ENCODE data around the gene ATF7.
"Not testable (repeated sequence)": the region's sequence is repeated elsewhere in the genome, so short reads cannot be mapped to it uniquely, and the experiment has no call there.

Gene ATF7

GRCh38 chr12:53627919-53628318 is 1.7 kb upstream of the ATF7 start:
- no peak for DNase-seq (ENCODE audit: low read depth)

GRCh38 chr12:53626702-53627169 is 554 bp upstream of the ATF7 start:
- no peak for DNase-seq (ENCODE audit: low read depth)

DNA sequence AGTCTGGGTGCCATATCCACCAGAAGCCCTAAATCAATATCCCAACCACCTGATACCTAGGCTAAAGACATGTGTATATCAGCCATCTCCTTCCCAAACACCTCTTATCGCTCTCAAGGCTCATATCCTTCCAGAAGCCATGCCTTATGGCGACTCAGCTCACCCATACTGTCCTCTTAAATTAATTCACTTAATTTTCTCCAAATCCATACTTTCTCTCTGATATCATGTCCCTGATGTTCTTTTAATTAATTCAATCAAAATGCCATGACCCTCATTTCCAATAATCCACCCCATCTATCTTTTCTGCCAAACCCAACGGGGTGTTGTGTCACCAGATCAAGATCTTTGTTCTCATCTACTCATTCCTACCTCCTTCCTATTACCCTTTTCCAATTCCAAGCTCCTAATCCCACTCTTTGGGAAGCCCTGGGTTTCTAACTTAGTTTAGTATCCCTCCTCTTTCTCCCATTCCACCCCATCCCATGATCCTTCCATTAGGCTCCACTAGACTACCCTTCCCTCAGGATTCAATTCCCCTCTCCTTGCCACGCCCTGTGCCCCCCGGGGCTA is 723 bp downstream of the ATF7 start:
- no peak for DNase-seq (ENCODE audit: low read depth)

GRCh38 chr12:53624956-53625355 is 1.2 kb downstream of the ATF7 start:
- DNase-seq (ENCODE audit: low read depth), result peak; percentile 9

DNA sequence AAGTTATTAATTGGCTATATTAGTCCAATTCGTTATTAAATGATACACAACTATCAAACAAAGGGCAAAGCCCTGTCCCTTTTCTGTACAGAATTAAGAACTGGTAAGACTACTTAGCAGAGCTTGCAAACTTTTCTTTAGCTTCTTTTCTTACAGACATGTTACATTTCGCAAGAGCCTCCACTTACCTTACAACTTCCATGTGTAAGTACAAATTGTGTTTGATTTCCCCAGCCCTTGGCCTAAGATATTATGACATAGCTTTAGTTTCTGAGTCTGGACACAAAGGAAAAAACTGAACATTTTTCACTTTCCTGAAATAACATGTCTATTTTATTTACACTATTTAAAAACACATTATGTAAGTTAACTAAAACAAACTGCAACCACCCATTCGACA is 1.7 kb downstream of the ATF7 start:
- DNase-seq (ENCODE audit: low read depth), result peak; percentile 67

DNA sequence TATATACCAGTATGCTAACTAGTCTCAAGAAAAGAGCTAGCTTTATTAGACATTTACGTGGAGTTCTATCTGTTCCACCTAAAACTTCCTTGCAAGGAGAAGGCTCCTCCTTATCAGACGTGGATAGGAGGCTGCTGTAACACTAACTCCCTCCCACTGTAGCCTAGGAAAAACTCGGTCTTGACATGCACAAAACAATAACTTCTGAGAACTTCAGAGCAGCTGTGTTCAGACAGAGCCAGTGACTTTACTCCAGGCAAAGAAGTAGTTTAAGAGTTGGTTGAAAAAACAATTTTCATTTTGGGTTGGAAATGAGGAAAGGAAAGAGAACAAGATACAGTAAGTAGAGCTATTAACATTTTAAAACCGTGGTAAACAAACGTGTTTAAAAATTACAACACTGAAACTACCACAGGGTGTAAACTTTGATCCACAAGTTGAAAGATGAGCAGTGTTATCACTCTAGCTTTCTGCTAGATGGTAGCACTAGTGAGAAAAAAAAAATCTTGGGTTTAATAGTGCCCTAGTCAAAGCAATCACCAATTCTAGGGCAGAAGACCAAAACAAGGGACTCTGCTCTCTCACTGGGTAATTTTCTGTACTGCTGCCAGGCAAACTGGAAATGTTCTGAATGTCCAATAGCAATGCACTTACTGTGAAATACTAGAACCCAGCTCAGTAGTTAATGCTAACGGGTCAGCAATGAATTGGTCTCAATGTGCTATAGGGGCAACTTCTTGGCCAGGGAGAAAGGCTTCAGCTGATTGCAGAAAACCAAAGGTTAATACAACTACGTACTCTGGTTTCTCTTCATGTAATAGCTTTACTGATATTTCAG is 2.4 kb downstream of the ATF7 start:
- DNase-seq (ENCODE audit: low read depth), result peak; percentile 80

DNA sequence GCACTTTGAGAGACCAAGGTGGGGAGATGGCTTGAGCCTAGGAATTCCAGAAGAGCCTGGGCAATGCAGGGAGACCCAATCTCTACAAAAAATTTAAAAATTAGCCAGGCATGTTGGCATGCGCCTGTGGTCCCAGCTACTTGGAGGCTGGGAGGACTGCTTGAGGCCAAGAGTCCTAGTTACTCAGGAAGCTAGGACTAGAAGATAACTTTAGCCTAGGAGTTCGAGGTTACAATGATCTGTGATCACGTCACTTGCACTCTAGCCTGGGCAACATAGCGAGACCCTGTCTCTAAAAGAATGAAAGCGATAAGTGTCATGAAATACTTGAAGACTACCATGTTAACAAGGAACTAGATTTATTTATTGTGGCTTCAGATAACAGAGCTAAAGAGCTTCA is 3.5 kb downstream of the ATF7 start:
- DNase-seq (ENCODE audit: low read depth), result no peak

DNA sequence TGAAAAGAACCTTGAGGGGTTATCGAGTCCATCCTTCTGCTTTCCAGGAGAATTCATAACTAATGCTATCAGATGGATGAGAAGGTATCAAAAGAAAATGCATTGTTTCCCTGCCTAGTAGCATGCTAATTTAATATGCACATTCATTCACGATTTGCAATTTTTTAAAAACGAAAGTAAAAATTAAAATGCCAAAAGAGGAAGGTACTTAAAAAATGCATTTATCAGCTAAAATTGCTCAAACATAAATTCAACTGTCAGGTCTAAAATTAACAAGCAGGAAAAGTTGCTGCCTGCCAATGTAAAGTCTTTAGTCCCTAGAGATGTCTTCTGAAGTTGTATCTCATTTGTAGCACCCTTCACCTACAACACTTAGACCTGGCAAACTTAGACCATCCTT is 7.9 kb downstream of the ATF7 start:
- DNase-seq (ENCODE audit: low read depth), result no peak

DNA sequence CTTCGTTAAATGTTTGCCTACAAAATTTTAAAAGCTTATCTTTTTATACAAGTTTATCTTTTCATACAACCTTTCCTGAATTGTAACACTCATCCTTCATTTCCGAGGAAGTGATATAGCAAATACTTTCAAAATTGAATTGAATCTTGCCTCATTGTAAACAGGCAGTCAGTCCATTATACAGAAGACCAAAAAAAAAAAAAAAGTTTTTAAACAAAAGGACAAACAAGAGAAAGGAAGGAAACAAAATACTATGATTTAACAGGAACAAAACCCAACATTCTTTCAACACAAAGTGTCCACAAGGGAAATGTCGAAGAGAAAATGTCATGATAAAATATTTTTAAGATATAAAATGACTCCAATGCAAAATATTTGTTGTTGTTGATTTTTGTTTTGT is 8.5 kb downstream of the ATF7 start:
- DNase-seq (ENCODE audit: low read depth), result no peak

GRCh38 chr12:53616950-53617349 is 9.2 kb downstream of the ATF7 start:
- DNase-seq (ENCODE audit: low read depth), result no peak

DNA sequence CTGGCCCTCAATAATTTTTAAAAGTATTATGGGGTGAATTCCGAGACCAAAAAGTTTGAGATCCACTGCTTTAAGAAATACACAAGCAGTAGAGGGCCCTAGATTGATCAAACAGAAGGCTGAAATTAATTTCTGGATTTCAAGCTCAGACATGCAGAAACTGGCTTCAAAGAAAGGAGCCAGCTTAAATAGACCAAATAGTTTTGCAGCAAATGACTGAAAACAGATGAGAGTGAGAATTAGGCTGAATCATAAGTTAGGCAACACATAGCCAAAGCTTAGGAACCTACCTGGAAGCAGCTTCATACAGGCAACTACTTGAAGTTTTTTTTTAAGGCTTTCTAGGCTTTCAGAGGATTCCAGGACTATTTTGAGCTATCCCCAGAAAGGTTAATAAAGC is 12.4 kb downstream of the ATF7 start:
- peak; percentile 68 for DNase-seq (ENCODE audit: low read depth)

GRCh38 chr12:53612978-53613377 is 13.2 kb downstream of the ATF7 start:
- DNase-seq (ENCODE audit: low read depth), result no peak

- DNase-seq (ENCODE audit: low read depth), result no peak
These were observed 14.9 kb downstream of the ATF7 start for GRCh38 chr12:53611304-53611703.

DNA sequence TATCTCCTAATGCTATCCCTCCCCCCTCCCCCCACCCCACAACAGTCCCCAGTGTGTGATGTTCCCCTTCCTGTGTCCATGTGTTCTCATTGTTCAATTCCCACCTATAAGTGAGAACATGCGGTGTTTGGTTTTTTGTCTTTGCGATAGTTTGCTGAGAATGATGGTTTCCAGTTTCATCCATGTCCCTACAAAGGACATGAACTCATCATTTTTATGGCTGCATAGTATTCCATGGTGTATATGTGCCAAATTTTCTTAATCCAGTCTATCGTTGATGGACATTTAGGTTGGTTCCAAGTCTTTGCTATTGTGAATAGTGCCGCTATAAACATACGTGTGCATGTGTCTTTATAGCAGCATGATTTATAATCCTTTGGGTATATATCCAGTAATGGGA is 19.5 kb downstream of the ATF7 start:
- not testable (repeated sequence) for DNase-seq (ENCODE audit: low read depth)

DNA sequence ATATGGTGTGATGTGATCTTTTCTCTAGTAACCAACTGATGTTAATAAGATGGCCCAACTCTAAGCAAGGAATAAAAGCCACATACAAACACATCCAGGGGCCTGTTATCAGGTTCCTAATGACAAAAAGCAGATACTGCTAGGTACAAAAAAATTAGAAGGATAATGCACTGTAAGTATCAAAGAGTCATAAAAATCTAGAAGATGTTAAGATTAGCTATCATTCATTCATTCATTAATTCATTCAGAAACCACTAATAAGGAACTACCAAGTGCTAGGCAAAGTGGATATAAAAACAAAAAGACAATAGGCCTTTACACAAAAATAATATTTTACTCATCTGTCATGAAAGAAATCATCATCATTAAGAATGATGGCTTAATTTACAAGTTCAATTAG is 21.6 kb downstream of the ATF7 start:
- no peak for DNase-seq (ENCODE audit: low read depth)

DNA sequence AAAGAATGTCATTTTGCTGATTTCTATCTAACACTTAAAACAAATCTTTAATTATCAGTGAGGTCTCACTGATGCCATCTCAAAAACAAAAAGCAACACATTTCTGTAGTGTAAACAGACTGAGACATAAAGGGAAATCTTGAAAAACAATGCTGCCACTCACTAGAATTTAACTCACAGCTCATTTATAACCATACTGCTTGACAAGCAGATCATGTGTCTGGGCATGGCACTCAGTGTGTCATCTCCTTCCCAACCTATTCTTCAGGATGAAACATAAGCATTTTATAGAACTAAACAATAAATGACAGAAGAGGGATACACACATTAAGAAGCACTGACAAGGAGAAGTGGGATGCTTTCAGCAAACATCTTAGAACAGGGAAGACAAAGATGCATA is 22.4 kb downstream of the ATF7 start:
- no peak for DNase-seq (ENCODE audit: low read depth)

DNA sequence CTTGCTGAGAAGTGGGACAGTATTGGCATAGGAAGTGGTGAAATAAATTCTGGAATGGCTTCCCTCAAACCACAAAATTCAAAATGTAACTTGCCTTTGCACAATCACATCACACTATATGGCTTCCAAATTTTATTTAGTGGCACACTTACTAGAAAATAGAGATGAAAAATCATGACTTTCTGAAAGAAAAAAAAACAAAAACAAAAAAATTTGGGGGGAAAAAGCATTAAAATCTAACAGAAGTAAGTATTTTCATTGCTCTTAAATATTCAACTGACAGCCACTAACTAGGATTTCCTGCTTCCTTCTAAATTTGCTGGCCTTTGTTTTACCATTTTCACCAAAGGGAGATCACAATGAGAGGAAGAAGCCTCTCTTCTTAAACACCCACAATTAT is 23.0 kb downstream of the ATF7 start:
- DNase-seq (ENCODE audit: low read depth), result no peak

DNA sequence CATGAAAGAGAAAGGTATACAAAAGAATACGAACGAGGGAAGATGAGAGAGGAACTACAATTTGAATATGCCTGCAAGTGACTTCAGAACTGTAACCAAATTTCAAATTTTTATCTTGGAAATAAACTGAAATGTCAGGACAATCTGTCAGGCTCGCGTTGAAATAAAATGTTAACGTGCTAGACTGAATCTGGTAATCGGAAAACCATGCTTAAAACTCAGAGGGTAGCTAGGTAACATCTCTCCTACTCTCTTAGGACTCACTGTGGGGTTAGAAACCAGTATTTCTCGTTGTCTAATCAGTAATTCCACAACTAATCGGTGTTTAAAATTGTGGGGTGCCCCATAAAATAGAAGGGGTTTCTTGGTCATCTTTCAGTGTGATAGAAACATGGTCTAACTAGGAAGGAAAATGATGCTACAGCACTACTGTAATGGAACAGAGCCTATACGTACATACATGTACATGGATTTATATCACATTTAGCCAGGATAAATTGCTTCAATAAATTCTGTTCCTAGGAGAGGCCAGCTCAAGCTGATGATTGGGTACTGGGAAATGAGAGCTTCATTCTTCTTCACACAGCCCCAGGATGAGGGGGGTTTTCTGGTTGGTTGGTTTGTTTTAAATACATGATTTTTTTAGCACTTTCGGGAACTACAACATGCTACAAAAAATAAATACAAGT is 23.9 kb downstream of the ATF7 start:
- DNase-seq (ENCODE audit: low read depth), result no peak

DNA sequence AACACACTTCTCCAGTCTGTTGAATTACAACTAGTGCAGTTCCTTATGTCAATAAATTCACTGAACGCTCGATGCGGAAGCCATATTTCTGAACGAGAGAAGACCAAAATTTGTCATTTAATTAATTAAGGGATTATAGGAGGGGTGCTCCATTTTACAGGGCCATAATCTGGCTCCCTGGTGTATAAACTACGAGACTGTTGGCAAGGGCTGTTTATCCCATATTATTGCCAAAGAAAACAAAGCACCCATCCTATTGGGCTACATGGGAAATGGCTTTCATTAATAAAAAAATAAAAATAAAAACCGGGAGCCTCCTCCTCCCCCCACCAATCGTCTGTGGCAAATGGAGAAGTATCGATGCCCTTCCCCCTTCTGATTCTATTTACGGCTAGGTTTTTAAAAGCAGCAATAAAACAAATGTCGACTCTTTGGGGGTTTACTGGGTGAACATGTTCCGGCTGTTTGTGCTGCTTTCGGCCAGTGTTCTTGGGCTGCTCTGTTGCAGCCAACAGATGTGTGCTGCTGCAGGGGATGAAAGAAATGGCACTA is 24.8 kb downstream of the ATF7 start:
- no peak for DNase-seq (ENCODE audit: low read depth)

DNA sequence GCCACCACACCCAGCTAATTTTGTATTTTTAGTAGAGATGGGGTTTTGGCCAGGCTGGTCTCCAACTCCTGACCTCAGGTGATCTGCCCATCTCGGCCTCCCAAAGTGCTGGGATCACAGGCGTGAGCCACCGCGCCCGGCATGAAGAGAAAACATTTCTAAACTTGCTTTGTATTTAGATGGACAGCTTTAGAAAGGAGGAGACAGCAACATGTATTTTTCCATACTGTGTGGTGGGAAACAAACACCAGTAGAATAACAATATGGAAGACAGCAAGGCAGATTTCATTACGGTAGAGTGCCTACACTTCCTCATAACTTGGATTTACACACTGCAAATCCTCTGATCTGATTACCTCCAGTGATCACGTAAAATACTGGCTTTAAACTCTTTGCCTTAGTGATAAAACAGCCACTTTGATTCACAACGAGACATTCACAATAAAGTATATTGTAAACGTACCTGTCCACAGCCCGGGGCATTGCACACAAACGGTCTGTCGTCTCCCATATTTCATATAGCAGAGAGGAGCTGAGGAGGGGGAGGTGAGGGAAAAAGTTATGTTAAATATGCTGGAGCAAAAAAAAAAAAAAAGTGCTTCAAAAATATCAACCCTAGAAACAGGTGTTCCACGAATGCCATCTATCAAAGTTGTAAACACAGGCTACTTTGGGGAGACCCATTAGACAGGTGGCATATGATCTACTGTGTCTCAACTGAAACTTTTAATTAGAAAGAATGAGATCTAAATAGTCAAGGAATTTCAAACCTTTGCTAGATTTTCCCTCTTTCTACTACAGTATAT is 25.5 kb downstream of the ATF7 start:
- DNase-seq (ENCODE audit: low read depth), result no peak

DNA sequence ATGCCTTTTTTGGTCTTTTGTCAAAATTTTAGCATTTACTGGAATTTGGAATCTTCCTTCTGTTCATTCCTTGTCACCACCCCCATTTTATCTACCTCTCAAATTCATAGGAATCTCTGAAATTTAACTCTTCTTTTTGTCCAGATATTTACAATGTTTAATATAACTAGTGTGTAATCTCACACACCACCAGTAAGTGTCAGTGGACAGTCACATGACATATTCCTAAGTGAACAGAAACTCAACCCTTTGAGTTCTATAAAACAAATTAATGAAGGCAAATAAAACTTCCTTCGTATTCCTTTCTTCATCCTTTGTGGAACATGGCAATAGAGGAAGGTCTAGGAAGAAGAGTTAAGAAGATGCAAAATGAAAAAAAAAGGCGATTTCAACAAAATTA is 26.6 kb downstream of the ATF7 start:
- DNase-seq (ENCODE audit: low read depth), result no peak

DNA sequence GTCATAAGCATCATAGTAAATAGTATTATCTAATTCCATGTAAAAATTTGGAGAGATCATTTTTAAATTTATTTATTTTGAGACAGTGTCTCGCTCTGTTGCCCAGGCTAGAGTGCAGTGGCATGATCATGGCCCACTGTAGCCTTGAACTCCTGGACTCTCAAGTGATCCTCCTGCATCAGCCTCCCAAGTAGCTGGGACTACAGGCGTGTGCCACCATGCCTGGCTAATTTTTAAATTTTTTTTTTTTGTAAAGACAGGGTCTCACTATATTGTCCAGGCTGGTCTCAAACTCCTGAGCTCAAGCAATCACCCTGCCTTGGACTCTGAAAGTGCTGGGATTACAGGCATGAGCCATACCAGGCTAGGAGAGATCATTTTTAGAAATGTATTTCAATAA is 27.2 kb downstream of the ATF7 start:
- DNase-seq (ENCODE audit: low read depth), result not testable (repeated sequence)
